H1 (cell line): ENCODE results near the gene ZNF646. TPM values are rescaled to one million over a fixed set of nuclear protein-coding genes. Genes with fewer than 3 reads are reported as not detected.

Experiments
- CTCF ChIA-PET: fragments of 300-600 bp; sonication (Branson Sonifier 250); formaldehyde crosslinking; loops from one replicate; lab custom pipeline; 2021; ENCODE audit not compliant: partially characterized antibody; lab: Charles Lee
- POLR2A ChIA-PET: fragments of 300-600 bp; sonication (Branson Sonifier 250); formaldehyde crosslinking; loops from one replicate; lab custom pipeline; 2021; ENCODE audit warnings: inconsistent platforms; ENCODE audit not compliant: partially characterized antibody; lab: Charles Lee
- DNase-seq, 2 experiments: peaks; one replicate each; pipeline versions ENCODE4 v3.0.0 to v3.0.0-alpha.2; 2010 to 2022; ENCODE audit warnings: low spot score in 2 of 2, low read depth in 1 of 2, mixed read lengths in 1 of 2
- FAIRE-seq: peaks from 2 replicates; lab custom pipeline; 2011; peaks lifted over from hg19 to GRCh38; lab: Jason Lieb, UNC
- H2AFZ ChIP-seq: 2 replicates; pipeline ENCODE4 v1.8.1; 2012; ENCODE audit warnings: low read length, inconsistent platforms
- H2AK5ac ChIP-seq: 2 replicates; pipeline ENCODE4 v1.6.1; 2013; ENCODE audit warnings: low read depth, low read length
- H2BK120ac ChIP-seq: replicated peaks from 2 replicates; pipeline ENCODE3; 2013; ENCODE audit warnings: low read depth, low read length, inconsistent platforms
- H2BK12ac ChIP-seq: 2 replicates; pipeline ENCODE4 v1.6.1; 2013; ENCODE audit warnings: low read depth, low read length
- H2BK15ac ChIP-seq: 2 replicates; pipeline ENCODE4 v1.6.1; 2013; ENCODE audit warnings: low read length
- H2BK20ac ChIP-seq: 2 replicates; pipeline ENCODE4 v1.6.1; 2013; ENCODE audit warnings: low read length
- H2BK5ac ChIP-seq: 2 replicates; pipeline ENCODE4 v1.6.1; 2013; ENCODE audit warnings: low read depth, low read length
- H3K14ac ChIP-seq: 2 replicates; pipeline ENCODE4 v1.6.1; 2013; ENCODE audit warnings: inconsistent platforms; ENCODE audit not compliant: insufficient read length
- H3K18ac ChIP-seq: 2 replicates; pipeline ENCODE4 v1.6.1; 2013; ENCODE audit warnings: low read length; ENCODE audit errors: extremely low read depth
- H3K23ac ChIP-seq: 2 replicates; pipeline ENCODE4 v1.6.1; 2013; ENCODE audit warnings: inconsistent platforms; ENCODE audit not compliant: insufficient read length
- H3K23me2 ChIP-seq: 2 replicates; pipeline ENCODE4 v1.6.1; 2013; ENCODE audit warnings: low read depth, low read length
- H3K27ac ChIP-seq: 2 replicates; pipeline ENCODE4 v1.6.1; 2011; ENCODE audit warnings: low read depth, low read length, inconsistent platforms
- H3K27me3 ChIP-seq, 4 experiments: replicated peaks in 1 of 4; 1 replicate in 1 of 4; 2 replicates in 3 of 4; pipeline versions ENCODE4 v1.6.1 to v1.8.1; 2011 to 2013; ENCODE audit warnings: low read length in 3 of 4, mild to moderate bottlenecking in 3 of 4, inconsistent platforms in 2 of 4, mixed read lengths in 2 of 4, moderate library complexity in 1 of 4; ENCODE audit not compliant: control insufficient read depth in 3 of 4, insufficient read depth in 3 of 4; ENCODE audit errors: extremely low read depth in 1 of 4
- H3K36me3 ChIP-seq, 4 experiments: 2 replicates each; pipeline versions ENCODE4 v1.6.1 to v1.8.1; 2011 to 2013; ENCODE audit warnings: mild to moderate bottlenecking in 4 of 4, low read length in 3 of 4, moderate library complexity in 2 of 4, control low read depth in 1 of 4, inconsistent platforms in 1 of 4; ENCODE audit not compliant: insufficient read depth in 4 of 4, control insufficient read depth in 2 of 4
- H3K4ac ChIP-seq: replicated peaks from 2 replicates; pipeline ENCODE3; 2013; ENCODE audit warnings: low read length, low read depth, mixed read lengths, inconsistent platforms; ENCODE audit not compliant: insufficient read length
- H3K4me1 ChIP-seq, 4 experiments: replicated peaks in 1 of 4; 1 replicate in 1 of 4; 2 replicates in 3 of 4; pipeline versions ENCODE4 v1.6.1 to v1.8.1; 2011 to 2013; ENCODE audit warnings: low read length in 3 of 4, inconsistent platforms in 2 of 4, mixed read lengths in 1 of 4; ENCODE audit not compliant: insufficient read depth in 4 of 4, control insufficient read depth in 3 of 4
- H3K4me2 ChIP-seq, 2 experiments: 2 replicates each; pipeline versions ENCODE4 v1.6.1 to v1.8.1; 2011 to 2013; ENCODE audit warnings: low read depth in 2 of 2, low read length in 2 of 2, control low read depth in 1 of 2, inconsistent platforms in 1 of 2, mild to moderate bottlenecking in 1 of 2; ENCODE audit not compliant: insufficient read depth in 1 of 2
- H3K4me3 ChIP-seq, 4 experiments: fragments of 200-600, 300-600 bp in 1 of 4; sonication (generic), shearing (Covaris generic), sonication (Bioruptor Twin) in 1 of 4; 2 replicates each; pipeline versions ENCODE4 v1.5.1 to v1.8.1; 2011 to 2016; ENCODE audit warnings: low read length in 4 of 4, low read depth in 3 of 4, control low read depth in 2 of 4, inconsistent platforms in 2 of 4, mild to moderate bottlenecking in 2 of 4, mixed read lengths in 1 of 4, moderate library complexity in 1 of 4; ENCODE audit not compliant: insufficient read depth in 2 of 4; ENCODE audit errors: extremely low read depth in 1 of 4
- H3K56ac ChIP-seq: replicated peaks from 2 replicates; pipeline ENCODE3; 2013; ENCODE audit warnings: low read depth, mild to moderate bottlenecking, mixed read lengths, low read length, inconsistent platforms; ENCODE audit not compliant: insufficient read length
- H3K79me1 ChIP-seq: 2 replicates; pipeline ENCODE4 v1.6.1; 2013; ENCODE audit warnings: low read depth, low read length, control low read depth
- H3K79me2 ChIP-seq, 2 experiments: 2 replicates each; pipeline versions ENCODE4 v1.6.1 to v1.8.1; 2012 to 2013; ENCODE audit warnings: low read length in 2 of 2, mild to moderate bottlenecking in 2 of 2, inconsistent platforms in 1 of 2; ENCODE audit not compliant: insufficient read depth in 2 of 2, control insufficient read depth in 1 of 2
- H3K9ac ChIP-seq, 4 experiments: replicated peaks in 1 of 4; 1 replicate in 1 of 4; 2 replicates in 3 of 4; pipeline versions ENCODE4 v1.6.1 to v1.8.1; 2011 to 2013; ENCODE audit warnings: low read depth in 3 of 4, low read length in 3 of 4, control low read depth in 2 of 4, mild to moderate bottlenecking in 2 of 4, moderate library complexity in 2 of 4, inconsistent platforms in 1 of 4; ENCODE audit errors: extremely low read depth in 1 of 4
- H3K9me3 ChIP-seq, 2 experiments: 2 replicates each; pipeline versions ENCODE4 v1.6.1 to v1.8.1; 2012 to 2013; ENCODE audit warnings: mild to moderate bottlenecking in 2 of 2, moderate library complexity in 2 of 2, control low read depth in 1 of 2, inconsistent platforms in 1 of 2, low read depth in 1 of 2, low read length in 1 of 2, mixed read lengths in 1 of 2; ENCODE audit not compliant: insufficient read depth in 2 of 2
- H4K20me1 ChIP-seq, 2 experiments: replicated peaks in 1 of 2; 2 replicates each; pipeline versions ENCODE3 to v1.8.1; 2011 to 2013; ENCODE audit warnings: inconsistent platforms in 2 of 2, low read length in 2 of 2, mild to moderate bottlenecking in 1 of 2; ENCODE audit not compliant: insufficient read depth in 2 of 2, control insufficient read depth in 1 of 2
- H4K5ac ChIP-seq: 2 replicates; pipeline ENCODE4 v1.6.1; 2013; ENCODE audit warnings: low read length, low read depth, mixed read lengths, inconsistent platforms; ENCODE audit not compliant: insufficient read length
- H4K8ac ChIP-seq: 2 replicates; pipeline ENCODE4 v1.8.0; 2013; ENCODE audit warnings: mild to moderate bottlenecking, moderate library complexity, low read length, inconsistent platforms; ENCODE audit not compliant: insufficient read depth; ENCODE audit errors: extremely low read depth
- H4K91ac ChIP-seq: replicated peaks from 2 replicates; pipeline ENCODE3; 2013; ENCODE audit warnings: low read length, mixed read lengths, inconsistent platforms; ENCODE audit not compliant: insufficient read length
- GABPA ChIP-seq: IDR thresholded peaks from 2 replicates; pipeline ENCODE4 v1.6.1; 2011; ENCODE audit warnings: mild to moderate bottlenecking, low read length, moderate library complexity, borderline replicate concordance; ENCODE audit not compliant: insufficient read depth
- JUND ChIP-seq: IDR thresholded peaks from 2 replicates; pipeline ENCODE4 v1.6.1; 2011; ENCODE audit warnings: mild to moderate bottlenecking, improper control_type of control experiment, low read length
- KDM5A ChIP-seq: fragments of 200-600 bp; IDR thresholded peaks from 2 replicates; pipeline ENCODE4 v1.7.1; 2012; ENCODE audit warnings: mild to moderate bottlenecking, low read length, inconsistent platforms, mixed read lengths
- POLR2A ChIP-seq, 2 experiments: IDR thresholded peaks; 1 replicate in 1 of 2; 2 replicates in 1 of 2; pipeline ENCODE4 v1.6.1; 2011; ENCODE audit warnings: low read depth in 2 of 2, low read length in 2 of 2, mild to moderate bottlenecking in 2 of 2; ENCODE audit errors: control extremely low read depth in 1 of 2
- RNF2 ChIP-seq: fragments of 200-900, 300-1000 bp; sonication (generic); IDR thresholded peaks from 2 replicates; pipeline ENCODE4 v1.7.1; 2016; ENCODE audit warnings: borderline replicate concordance, low read depth, mild to moderate bottlenecking, antibody characterized with exemption, low read length; ENCODE audit not compliant: poor library complexity, severe bottlenecking; ENCODE audit errors: missing control alignments
- SAP30 ChIP-seq: fragments of 300-600 bp; sonication (generic); IDR thresholded peaks from 2 replicates; pipeline ENCODE4 v1.7.1; 2012; ENCODE audit warnings: low read length, moderate library complexity, mild to moderate bottlenecking, inconsistent platforms; ENCODE audit not compliant: insufficient read depth, insufficient replicate concordance
- WGBS, 2 experiments: shearing (Covaris generic) in 1 of 2; methylation state at CpG; one replicate each; pipeline versions ENCODE4 v1.1.6 to v1.1.7; 2013 to 2015; ENCODE audit warnings: low lambda C conversion rate in 2 of 2, mixed read lengths in 2 of 2, inconsistent platforms in 1 of 2, low coverage in 1 of 2, missing lambda C conversion rate in 1 of 2; ENCODE audit not compliant: insufficient replicate concordance in 2 of 2, insufficient coverage in 1 of 2, insufficient read length in 1 of 2; ENCODE audit errors: extremely low coverage in 1 of 2, missing lambda C conversion rate in 1 of 2; 5-methylcytosine and 5-hydroxymethylcytosine counted together
- polyA plus RNA-seq, 7 experiments: library from polyadenylated mRNA; depleted of rRNA in 3 of 7; stranded (reverse) in 5 of 7; unstranded in 2 of 7; fragments of >200 nt in 5 of 7; fragments of 200-250 nt in 2 of 7; gene quantifications; 1 replicate in 5 of 7; 2 replicates in 1 of 7; 4 replicates in 1 of 7; pipeline versions ENCODE4 v1.2.1 to v1.2.3, GENCODE V29; 2011 to 2013; ENCODE audit warnings: missing spikeins in 2 of 7, mixed read lengths in 2 of 7
- total RNA-seq: library from RNA; stranded (reverse); fragmentation: NEBNext Ultra II Directional; extraction: Animal tissue kit (Norgen Biotek cat#: 25700); gene quantifications from 2 replicates; pipeline ENCODE4 v1.2.1, GENCODE V29; 2021

ZNF646 gene
- total and polyA plus RNA-seq, 2 of the 8 experiments (the other 6 are each of a cell fraction or from before 2014, with no cell fraction given), result 6.5 to 25.0 TPM

DNA sequence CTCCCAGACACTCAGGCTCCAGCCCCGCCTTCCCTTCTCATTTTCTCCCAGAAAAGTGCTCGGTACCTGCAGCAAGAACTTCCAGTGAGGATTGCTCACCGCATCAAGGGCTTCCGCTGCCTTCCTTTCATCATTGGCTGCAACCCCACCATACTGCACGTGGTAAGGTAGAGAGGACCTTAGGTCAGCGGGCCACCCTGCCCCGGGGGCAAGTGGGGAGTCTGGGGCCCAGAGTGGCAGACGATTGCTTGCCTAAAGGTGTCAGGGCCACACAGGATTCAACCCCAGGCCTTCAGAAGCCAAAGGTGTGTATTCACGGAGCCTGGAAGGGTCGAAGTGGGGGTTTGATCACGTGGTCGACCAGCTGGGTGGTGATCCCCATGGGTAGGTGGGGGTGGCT, 35.4 kb downstream of the ZNF646 start:
- peaks cover 0 to 5% (median 2%) of the 10 kb centered on the region in 4 experiments; a peak in 1 of 7 replicates for H3K4me1 ChIP-seq
- no peak overlapping the region for H3K14ac ChIP-seq
- FAIRE-seq (no peak), DNase-seq (no peak)
- H4K5ac ChIP-seq, result no peak overlapping the region
- H3K9ac ChIP-seq, result no peak overlapping the region
- H2AFZ ChIP-seq, result no peak overlapping the region
- H3K4ac ChIP-seq, result no peak overlapping the region
- H3K79me2 ChIP-seq, result no peaks in the 10 kb centered on the region
- no peak overlapping the region for H2BK15ac ChIP-seq
- H3K9me3 ChIP-seq, result no peaks in the 10 kb centered on the region
- 91% methylated on average over 11 of the region's 12 CpGs; no CpG with 5 or more reads in 1 of the 2 experiments for WGBS, 2 experiments
- no peak for TF ChIP-seq JUND
- no peak for TF ChIP-seq RNF2
- no peak for TF ChIP-seq KDM5A
- no peak for TF ChIP-seq GABPA
- no peak for TF ChIP-seq POLR2A (IDR thresholded peaks at IDR 0.05; ENCODE audit: control extremely low read depth in 1 of 2, low read depth in 2 of 2, low read length in 2 of 2)
- TF ChIP-seq SAP30, result no peak
- TF ChIP-seq, all 59 proteins: peak for 0
- Histone ChIP-seq H3K36me3 (peaks cover 2 to 18% (median 12%) of the 10 kb centered on the region in 4 experiments; a peak in 5 of 8 replicates), H3K18ac (no peak overlapping the region), H3K27ac (no peak overlapping the region), H2BK5ac (no peak overlapping the region), H3K23ac (no peak overlapping the region), H2BK20ac (no peak overlapping the region), H3K79me1 (no peaks in the 10 kb centered on the region; the same call in 1 of the 2 replicates), H2BK120ac (no peak overlapping the region), H3K23me2 (peaks cover 8% of the 10 kb centered on the region), H4K20me1 (no peaks in the 10 kb centered on the region), H2AK5ac (no peak overlapping the region), H3K4me2 (peak overlapping the region in 1 of 2 experiments; percentile 60; a peak in 2 of 4 replicates), H3K56ac (no peak overlapping the region), H4K91ac (no peak overlapping the region), H2BK12ac (no peak overlapping the region), H3K4me3 (no peak overlapping the region), H4K8ac (no peak overlapping the region), H3K27me3 (no peaks in the 10 kb centered on the region)
- ChIA-PET CTCF (interaction anchor here (1.0 to 3.1 kb wide), 2 partner anchors 10 to 32 kb away, joined by 3 to 8 read pairs; no protein-coding TSS in a partner anchor), POLR2A (interaction anchor here (1.1 to 29.9 kb wide), 5 partner anchors 8 to 71 kb away, joined by 3 to 713 read pairs (median 3); partner anchors contain the start of genes FUS, KAT8, PRSS36 and PRSS8)
